K562 (cell line): Measurements from ENCODE around the gene KRTAP10-4. TPM values are rescaled to one million over a fixed set of nuclear protein-coding genes. Genes with fewer than 3 reads are reported as not detected.

Source experiments
- MAFK ChIP-seq: IDR thresholded peaks from 2 replicates; pipeline ENCODE4 v1.6.1; 2011; ENCODE audit warnings: low read length, improper control_type of control experiment
- SETDB1 ChIP-seq: IDR thresholded peaks from one replicate; pipeline ENCODE4 v1.6.1; 2012; ENCODE audit warnings: low read length, control low read depth, inconsistent platforms
- polyA plus RNA-seq, 8 experiments: library from polyadenylated mRNA; depleted of rRNA in 4 of 8; stranded (reverse) in 5 of 8; unstranded in 3 of 8; fragments of >200 nt; fragmentation: Nextera tagmentation in 2 of 8; fragmentation: Illumina TruSeq in 1 of 8; extraction: Ambion mirVana in 2 of 8; extraction: Trizol in 1 of 8; gene quantifications; 2 replicates each; pipeline versions ENCODE4 v1.2.1 to v1.2.3, GENCODE V29; 2011 to 2014; ENCODE audit warnings: inconsistent platforms in 1 of 8, missing spikeins in 1 of 8
- total RNA-seq, 7 experiments: library from RNA; depleted of rRNA in 6 of 7; stranded (reverse); fragments of >200 nt in 6 of 7; fragmentation: Illumina TruSeq in 2 of 7; extraction: Trizol in 2 of 7; gene quantifications; 2 replicates each; pipeline versions ENCODE4 v1.2.1 to v1.2.3, GENCODE V29; 2011 to 2021; ENCODE audit warnings: low replicate concordance in 1 of 7
- TF ChIP-seq, protein P1 (sequence below): fragments of 450-650 bp; formaldehyde crosslinking; IDR thresholded peaks from 2 replicates; pipeline ENCODE4 v1.4.0; 2022; ENCODE audit warnings: missing genetic modification characterization
- TF ChIP-seq, protein P2 (sequence below), 2 experiments: fragments of 450-650 bp in 1 of 2; IDR thresholded peaks; 2 replicates each; pipeline ENCODE4 v1.6.1; 2011 to 2017; ENCODE audit warnings: low read depth in 2 of 2, antibody characterized with exemption in 1 of 2, borderline replicate concordance in 1 of 2, low read length in 1 of 2, mild to moderate bottlenecking in 1 of 2, mixed read lengths in 1 of 2; ENCODE audit not compliant: control insufficient read depth in 1 of 2
- TF ChIP-seq, protein P3 (sequence below): fragments of 450-650 bp; IDR thresholded peaks from 2 replicates; pipeline ENCODE4 v1.6.1; 2016; ENCODE audit warnings: borderline replicate concordance

Gene KRTAP10-4
- total and polyA plus RNA-seq, 9 of the 15 experiments (the other 6 are each of a cell fraction or from before 2014, with no cell fraction given): not detected

DNA sequence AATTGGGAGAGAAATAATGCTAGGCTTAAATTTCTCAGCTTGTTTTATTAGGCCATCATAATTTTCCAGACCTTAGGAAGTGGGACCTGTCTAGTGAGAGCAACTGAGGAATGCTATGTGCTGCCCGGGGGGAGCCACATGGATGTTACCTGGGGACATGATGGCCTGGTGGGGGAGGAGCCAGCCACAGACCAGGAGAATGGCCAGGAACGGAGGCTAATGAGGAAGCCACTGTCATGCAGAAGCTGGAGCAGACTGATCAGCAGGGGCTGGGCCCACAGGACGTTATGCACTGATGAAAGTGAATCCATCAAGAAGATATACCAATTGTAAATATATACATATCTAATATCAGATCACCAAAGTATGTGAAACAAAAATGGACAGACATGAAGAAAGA, 29.0 kb upstream of the KRTAP10-4 start (continued):
- TF ChIP-seq, protein P1, sequence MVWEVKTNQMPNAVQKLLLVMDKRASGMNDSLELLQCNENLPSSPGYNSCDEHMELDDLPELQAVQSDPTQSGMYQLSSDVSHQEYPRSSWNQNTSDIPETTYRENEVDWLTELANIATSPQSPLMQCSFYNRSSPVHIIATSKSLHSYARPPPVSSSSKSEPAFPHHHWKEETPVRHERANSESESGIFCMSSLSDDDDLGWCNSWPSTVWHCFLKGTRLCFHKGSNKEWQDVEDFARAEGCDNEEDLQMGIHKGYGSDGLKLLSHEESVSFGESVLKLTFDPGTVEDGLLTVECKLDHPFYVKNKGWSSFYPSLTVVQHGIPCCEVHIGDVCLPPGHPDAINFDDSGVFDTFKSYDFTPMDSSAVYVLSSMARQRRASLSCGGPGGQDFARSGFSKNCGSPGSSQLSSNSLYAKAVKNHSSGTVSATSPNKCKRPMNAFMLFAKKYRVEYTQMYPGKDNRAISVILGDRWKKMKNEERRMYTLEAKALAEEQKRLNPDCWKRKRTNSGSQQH (CRISPR knock-in tag): no peak
- TF ChIP-seq MAFK (no peak), SETDB1 (no peak)
- TF ChIP-seq, protein P2, sequence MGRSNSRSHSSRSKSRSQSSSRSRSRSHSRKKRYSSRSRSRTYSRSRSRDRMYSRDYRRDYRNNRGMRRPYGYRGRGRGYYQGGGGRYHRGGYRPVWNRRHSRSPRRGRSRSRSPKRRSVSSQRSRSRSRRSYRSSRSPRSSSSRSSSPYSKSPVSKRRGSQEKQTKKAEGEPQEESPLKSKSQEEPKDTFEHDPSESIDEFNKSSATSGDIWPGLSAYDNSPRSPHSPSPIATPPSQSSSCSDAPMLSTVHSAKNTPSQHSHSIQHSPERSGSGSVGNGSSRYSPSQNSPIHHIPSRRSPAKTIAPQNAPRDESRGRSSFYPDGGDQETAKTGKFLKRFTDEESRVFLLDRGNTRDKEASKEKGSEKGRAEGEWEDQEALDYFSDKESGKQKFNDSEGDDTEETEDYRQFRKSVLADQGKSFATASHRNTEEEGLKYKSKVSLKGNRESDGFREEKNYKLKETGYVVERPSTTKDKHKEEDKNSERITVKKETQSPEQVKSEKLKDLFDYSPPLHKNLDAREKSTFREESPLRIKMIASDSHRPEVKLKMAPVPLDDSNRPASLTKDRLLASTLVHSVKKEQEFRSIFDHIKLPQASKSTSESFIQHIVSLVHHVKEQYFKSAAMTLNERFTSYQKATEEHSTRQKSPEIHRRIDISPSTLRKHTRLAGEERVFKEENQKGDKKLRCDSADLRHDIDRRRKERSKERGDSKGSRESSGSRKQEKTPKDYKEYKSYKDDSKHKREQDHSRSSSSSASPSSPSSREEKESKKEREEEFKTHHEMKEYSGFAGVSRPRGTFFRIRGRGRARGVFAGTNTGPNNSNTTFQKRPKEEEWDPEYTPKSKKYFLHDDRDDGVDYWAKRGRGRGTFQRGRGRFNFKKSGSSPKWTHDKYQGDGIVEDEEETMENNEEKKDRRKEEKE (IDR thresholded peaks at IDR 0.05; ENCODE audit: borderline replicate concordance in 1 of 2, control insufficient read depth in 1 of 2, low read depth in 2 of 2, low read length in 1 of 2): no peak
- TF ChIP-seq, protein P3, sequence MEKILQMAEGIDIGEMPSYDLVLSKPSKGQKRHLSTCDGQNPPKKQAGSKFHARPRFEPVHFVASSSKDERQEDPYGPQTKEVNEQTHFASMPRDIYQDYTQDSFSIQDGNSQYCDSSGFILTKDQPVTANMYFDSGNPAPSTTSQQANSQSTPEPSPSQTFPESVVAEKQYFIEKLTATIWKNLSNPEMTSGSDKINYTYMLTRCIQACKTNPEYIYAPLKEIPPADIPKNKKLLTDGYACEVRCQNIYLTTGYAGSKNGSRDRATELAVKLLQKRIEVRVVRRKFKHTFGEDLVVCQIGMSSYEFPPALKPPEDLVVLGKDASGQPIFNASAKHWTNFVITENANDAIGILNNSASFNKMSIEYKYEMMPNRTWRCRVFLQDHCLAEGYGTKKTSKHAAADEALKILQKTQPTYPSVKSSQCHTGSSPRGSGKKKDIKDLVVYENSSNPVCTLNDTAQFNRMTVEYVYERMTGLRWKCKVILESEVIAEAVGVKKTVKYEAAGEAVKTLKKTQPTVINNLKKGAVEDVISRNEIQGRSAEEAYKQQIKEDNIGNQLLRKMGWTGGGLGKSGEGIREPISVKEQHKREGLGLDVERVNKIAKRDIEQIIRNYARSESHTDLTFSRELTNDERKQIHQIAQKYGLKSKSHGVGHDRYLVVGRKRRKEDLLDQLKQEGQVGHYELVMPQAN: no peak
